SK-MEL-5 (cell line): ENCODE measurements around the gene CYP2C19. TPM values are rescaled to one million over a fixed set of nuclear protein-coding genes. Genes with fewer than 3 reads are reported as not detected.
"Not testable (repeated sequence)": the region's sequence is repeated elsewhere in the genome, so short reads cannot be mapped to it uniquely, and the experiment has no call there.

Source experiments
- DNase-seq: peaks from one replicate; pipeline ENCODE4 v3.0.0-alpha.2; 2016; ENCODE audit warnings: low read depth, low spot score
- in situ Hi-C: cut with HindIII; loops from 2 replicates; pipeline ENCODE4 v1.10.0; 2016; ENCODE audit warnings: low sequenced_read_pairs, high pct_unique_total_duplicates, low pct_unique_long_range_greater_than_20kb
- polyA plus RNA-seq, 2 experiments: library from polyadenylated mRNA; depleted of rRNA; stranded (reverse); fragments of >200 nt; gene quantifications; 2 replicates each; pipeline ENCODE4 v1.2.3, GENCODE V29; 2015
- total RNA-seq: library from RNA; depleted of rRNA; stranded (reverse); fragments of >200 nt; shearing (Covaris generic); gene quantifications from 2 replicates; pipeline ENCODE4 v1.2.3, GENCODE V29; 2014; rRNA removed

The CYP2C19 gene
- total RNA-seq: not detected in 2 replicates
- polyA plus RNA-seq (2015; cell fraction: cytosol; rRNA removed): not detected in 2 replicates
- not detected in 2 replicates for polyA plus RNA-seq (2015; cell fraction: nucleus; rRNA removed)

DNA sequence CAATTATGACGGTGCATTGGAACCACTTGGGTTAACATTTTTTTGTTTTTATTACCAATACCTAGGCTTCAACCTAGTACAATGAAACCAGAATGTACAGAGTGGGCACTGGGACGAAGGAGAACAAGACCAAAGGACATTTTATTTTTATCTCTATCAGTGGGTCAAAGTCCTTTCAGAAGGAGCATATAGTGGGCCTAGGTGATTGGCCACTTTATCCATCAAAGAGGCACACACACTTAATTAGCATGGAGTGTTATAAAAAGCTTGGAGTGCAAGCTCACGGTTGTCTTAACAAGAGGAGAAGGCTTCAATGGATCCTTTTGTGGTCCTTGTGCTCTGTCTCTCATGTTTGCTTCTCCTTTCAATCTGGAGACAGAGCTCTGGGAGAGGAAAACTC lies at the start of gene CYP2C19:
TSS of gene CYP2C19 (plus strand) at position 289 of the 400 bp plus-strand sequence. CDS start at position 314, 25 bp downstream.
- in situ Hi-C loops: no loop called here
- no peak for DNase-seq

- in situ Hi-C loops: no loop called here
- no peak for DNase-seq
Observed at GRCh38 chr10:94725871-94726270, 36.6 kb upstream of the CYP2C19 start.

DNA sequence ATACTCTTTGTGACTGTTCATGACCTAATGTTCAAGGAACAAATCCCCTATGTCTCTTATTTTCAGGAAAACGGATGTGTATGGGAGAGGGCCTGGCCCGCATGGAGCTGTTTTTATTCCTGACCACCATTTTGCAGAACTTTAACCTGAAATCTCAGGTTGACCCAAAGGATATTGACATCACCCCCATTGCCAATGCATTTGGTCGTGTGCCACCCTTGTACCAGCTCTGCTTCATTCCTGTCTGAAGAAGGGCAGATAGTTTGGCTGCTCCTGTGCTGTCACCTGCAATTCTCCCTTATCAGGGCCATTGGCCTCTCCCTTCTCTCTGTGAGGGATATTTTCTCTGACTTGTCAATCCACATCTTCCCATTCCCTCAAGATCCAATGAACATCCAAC lies 27.3 kb upstream of the CYP2C19 start:
- in situ Hi-C loops: no loop called here
- DNase-seq: no peak

DNA sequence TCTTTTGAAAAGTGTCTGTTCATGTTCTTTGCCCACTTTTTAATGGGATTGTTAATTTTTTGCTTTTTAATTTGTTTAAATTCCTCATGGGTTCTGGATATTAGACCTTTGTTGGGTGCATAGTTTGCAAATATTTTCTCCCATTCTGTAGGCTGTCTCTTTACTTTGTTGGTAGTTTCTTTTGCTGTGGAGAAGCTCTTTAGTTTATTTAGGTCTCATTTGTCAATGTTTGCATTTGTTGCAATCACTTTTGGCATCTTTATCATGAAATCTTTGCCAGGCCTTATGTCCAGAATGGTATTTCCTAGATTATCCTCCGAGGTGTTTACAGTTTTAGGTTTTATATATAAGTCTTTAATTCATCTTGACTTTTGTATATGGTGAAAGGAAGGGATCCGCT lies 23.9 kb upstream of the CYP2C19 start:
- in situ Hi-C loops: no loop called here

GRCh38 chr10:94747137-94747536 lies 15.3 kb upstream of the CYP2C19 start:
- in situ Hi-C loops: no loop called here
- no peak for DNase-seq

More for the DNA sequence above, 23.9 kb upstream of the CYP2C19 start:
- no peak for DNase-seq

GRCh38 chr10:94747838-94748237 lies 14.6 kb upstream of the CYP2C19 start:
- no peak for DNase-seq
- in situ Hi-C loops: no loop called here

DNA sequence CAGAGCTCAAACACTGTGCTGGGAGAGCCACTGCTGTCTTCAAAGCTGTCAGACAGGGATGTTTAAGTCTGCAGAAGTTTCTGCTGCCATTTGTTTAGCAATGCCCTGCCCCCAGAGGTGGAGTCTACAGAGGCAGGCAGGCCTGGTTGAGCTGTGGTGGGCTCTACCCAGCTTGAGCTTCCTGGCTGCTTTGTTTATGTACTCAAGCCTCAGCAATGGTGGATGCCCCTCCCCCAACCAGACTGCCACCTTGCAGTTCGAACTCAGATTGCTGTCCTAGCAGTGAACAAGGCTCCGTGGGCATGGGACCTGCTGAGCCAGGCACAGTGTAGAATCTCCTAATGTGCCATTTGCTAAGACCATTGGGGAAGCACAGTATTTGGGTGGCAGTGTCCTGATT lies 4.6 kb upstream of the CYP2C19 start:
- in situ Hi-C loops: no loop called here

GRCh38 chr10:94760586-94761178 lies 1.8 kb upstream of the CYP2C19 start:
- no peak for DNase-seq
- in situ Hi-C loops: no loop called here

More for the DNA sequence above, 4.6 kb upstream of the CYP2C19 start:
- DNase-seq: no peak

DNA sequence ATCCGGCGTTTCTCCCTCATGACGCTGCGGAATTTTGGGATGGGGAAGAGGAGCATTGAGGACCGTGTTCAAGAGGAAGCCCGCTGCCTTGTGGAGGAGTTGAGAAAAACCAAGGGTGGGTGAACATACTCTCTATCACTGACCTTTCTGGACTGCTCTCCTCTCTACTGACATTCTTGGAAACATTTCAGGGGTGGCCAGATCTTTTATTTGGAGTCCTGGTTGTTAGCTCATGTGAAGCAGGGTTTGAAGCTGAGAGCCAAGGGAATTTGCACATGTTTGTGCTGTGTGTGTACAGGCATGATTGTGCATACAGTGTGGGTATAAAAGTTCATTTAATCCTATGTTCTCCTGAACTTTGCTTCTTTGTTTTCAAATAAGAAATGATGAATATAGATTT lies 12.9 kb downstream of the CYP2C19 start:
- DNase-seq, in situ Hi-C loops: not testable (repeated sequence)

GRCh38 chr10:94777886-94778458 lies 15.5 kb downstream of the CYP2C19 start:
- no peak for DNase-seq
- in situ Hi-C loops: no loop called here

DNA sequence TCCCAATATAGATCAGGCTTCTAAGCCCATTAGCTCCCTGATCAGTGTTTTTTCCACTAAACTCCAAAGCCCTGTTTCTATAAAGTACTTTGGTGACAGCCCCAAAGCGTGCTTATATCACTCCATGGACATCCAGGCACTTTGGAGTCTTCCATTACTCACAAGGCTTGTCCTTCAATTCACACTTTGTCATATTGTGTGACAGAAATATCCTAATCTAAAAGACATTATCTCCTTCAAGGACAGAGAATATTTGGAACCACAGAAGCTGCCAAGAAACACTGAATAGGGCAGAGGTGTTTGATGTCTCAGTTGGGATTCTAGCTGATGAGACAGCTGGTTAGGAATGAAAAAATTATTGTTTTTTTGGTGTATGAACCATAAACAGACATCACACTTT lies 18.4 kb downstream of the CYP2C19 start:
- in situ Hi-C loops: no loop called here
- no peak for DNase-seq

DNA sequence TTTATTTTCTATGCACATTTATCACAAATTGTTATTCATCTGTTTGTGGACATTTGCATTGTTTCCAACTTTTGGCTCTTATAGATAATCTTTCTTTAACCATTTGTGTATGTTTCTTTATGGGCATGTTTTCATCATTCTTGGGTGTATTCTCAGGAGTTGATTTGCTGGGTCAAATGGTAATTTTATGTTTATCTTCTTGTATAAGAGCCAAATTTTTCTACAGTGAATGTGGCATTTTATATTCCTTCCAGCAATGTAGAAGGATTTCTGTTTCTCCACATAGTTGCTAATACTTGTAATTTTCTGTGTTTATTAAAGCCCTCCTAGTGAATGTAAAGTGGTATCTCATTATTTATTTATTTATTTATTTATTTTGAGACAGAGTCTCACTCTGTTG lies 21.8 kb downstream of the CYP2C19 start:
- DNase-seq: no peak
- in situ Hi-C loops: no loop called here

DNA sequence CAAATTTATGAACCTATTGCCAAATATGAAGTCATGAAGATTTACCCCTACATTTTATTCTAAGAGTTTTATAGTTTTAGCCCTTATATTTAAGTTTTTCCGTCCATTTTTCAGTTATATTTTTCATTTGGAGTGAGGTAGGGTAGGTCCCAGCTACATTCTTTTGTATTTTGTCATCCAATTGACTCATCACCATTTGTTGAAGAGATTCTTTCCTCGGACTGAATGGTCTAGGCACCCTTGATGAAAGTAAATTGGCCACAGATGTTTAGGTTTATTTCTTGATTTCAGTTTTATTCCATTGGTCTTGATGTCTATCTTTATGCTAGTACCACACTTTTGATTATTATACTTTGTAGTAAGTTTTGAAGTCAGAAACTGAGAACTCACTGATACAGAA lies 22.7 kb downstream of the CYP2C19 start:
- in situ Hi-C loops: no loop called here
- DNase-seq: no peak

DNA sequence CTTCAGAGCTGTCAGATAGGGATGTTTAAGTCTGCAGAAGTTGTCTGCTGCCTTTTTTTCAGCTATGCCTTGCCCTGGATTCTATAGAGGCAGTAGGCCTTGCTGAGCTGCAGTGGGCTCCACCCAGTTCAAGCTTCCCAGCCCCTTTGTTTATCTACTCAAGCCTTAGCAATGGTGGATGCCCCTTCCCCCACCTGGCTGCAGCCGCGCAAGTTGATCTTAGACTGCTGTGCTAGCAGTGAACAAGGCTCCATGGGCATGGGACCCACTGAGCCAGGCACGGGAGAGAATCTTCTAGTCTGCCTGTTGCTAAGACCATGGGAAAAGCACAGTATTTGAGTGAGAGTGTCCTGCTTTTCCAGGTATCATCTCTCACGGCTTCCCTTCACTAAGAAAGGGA lies 38.1 kb downstream of the CYP2C19 start:
- not testable (repeated sequence) for DNase-seq

GRCh38 chr10:94803307-94803706 lies 40.8 kb downstream of the CYP2C19 start:
- in situ Hi-C loops: no loop called here
- no peak for DNase-seq

More for the DNA sequence above, 38.1 kb downstream of the CYP2C19 start:
- in situ Hi-C loops: not testable (repeated sequence)

DNA sequence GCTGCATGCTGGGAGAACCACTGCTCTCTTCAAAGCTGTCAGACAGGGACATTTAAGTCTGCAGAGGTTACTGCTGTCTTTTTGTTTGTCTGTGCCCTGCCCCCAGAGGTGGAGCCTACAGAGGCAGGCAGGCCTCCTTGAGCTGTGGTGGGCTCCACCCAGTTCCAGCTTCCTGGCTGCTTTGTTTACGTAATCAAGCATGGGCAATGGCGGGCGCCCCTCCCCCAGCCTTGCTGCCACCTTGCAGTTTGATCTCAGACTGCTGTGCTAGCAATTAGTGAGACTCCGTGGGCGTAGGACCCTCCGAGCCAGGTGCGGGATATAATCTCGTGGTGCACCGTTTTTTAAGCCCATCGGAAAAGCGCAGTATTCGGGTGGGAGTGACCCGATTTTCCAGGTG lies 67.5 kb downstream of the CYP2C19 start:
- in situ Hi-C loops, DNase-seq: not testable (repeated sequence)

DNA sequence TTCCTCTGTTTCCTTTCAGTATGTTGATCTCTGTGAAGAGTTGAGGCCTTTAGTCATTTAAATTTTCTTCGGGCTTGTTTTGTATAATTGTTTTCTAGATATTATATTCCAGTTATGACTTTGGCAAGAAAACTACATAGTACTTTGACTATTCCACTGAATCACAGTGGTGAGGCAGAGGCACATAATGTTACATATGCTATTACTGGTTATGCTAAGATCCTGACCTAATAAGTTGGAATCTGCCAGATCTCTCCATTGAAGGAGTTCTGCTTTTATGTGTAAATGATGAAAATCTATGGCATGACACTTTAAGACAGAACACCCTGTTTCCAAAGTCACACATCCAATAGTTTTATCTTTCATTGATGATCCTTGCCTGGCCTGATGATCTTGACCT lies 83.7 kb downstream of the CYP2C19 start:
- DNase-seq: no peak
- in situ Hi-C loops: no loop called here

GRCh38 chr10:94850766-94851165 lies 88.3 kb downstream of the CYP2C19 start:
- no peak for DNase-seq
- in situ Hi-C loops: no loop called here

GRCh38 chr10:94851263-94851662 lies 88.8 kb downstream of the CYP2C19 start:
- in situ Hi-C loops: no loop called here
- no peak for DNase-seq
